HEK293 (cell line): ENCODE results near the gene MFAP3.

Experiments
- CTCF ChIA-PET: fragments of 350-600 bp; formaldehyde crosslinking; extraction: SDS; loops from one replicate; lab custom pipeline; 2021; ENCODE audit warnings: antibody characterized with exemption; lab: Yijun Ruan, JAX
- POLR2A ChIA-PET: fragments of 300-600 bp; formaldehyde crosslinking; extraction: SDS; loops from one replicate; lab custom pipeline; 2020; ENCODE audit warnings: antibody characterized with exemption, inconsistent platforms; lab: Yijun Ruan, JAX
- H3K27ac ChIP-seq: fragments of 200-500 bp; sonication (Bioruptor generic); 2 replicates; pipeline ENCODE4 v1.5.1; 2014; ENCODE audit warnings: low read depth, low read length, control low read depth, inconsistent platforms; ENCODE audit errors: extremely low read depth
- H3K36me3 ChIP-seq, 2 experiments: fragments of 200-500 bp in 1 of 2; sonication (Bioruptor generic) in 1 of 2; 1 replicate in 1 of 2; 2 replicates in 1 of 2; pipeline ENCODE4 v1.5.1; 2014 to 2017; ENCODE audit warnings: inconsistent platforms in 2 of 2, low read length in 2 of 2; ENCODE audit not compliant: control insufficient read depth in 2 of 2, insufficient read depth in 1 of 2
- H3K4me1 ChIP-seq: fragments of 200-500 bp; sonication (Bioruptor generic); 2 replicates; pipeline ENCODE4 v1.5.1; 2014; ENCODE audit warnings: mild to moderate bottlenecking, low read length, inconsistent platforms; ENCODE audit not compliant: control insufficient read depth, insufficient read depth
- H3K4me3 ChIP-seq: 2 replicates; pipeline ENCODE4 v1.5.1; 2011; ENCODE audit warnings: low read depth, mild to moderate bottlenecking, control low read depth, low read length, moderate library complexity
- H3K9me3 ChIP-seq: fragments of 200-500 bp; sonication (Bioruptor generic); 2 replicates; pipeline ENCODE4 v1.5.1; 2014; ENCODE audit warnings: low read depth, low read length, inconsistent platforms; ENCODE audit not compliant: control insufficient read depth, insufficient read depth
- SP7 ChIP-seq: fragments of 450-650 bp; formaldehyde crosslinking; IDR thresholded peaks from 2 replicates; pipeline ENCODE4 v1.5.1; 2016; ENCODE audit warnings: missing biosample characterization, missing genetic modification characterization
- ZIC2 ChIP-seq: fragments of 450-650 bp; formaldehyde crosslinking; IDR thresholded peaks from 2 replicates; pipeline ENCODE4 v1.5.1; 2016; ENCODE audit warnings: missing biosample characterization, missing genetic modification characterization
- ZNF37A ChIP-seq: fragments of 450-650 bp; IDR thresholded peaks from 2 replicates; pipeline ENCODE4 v1.5.1; 2018; ENCODE audit warnings: missing biosample characterization, missing genetic modification characterization
- ZNF76 ChIP-seq: fragments of 450-650 bp; formaldehyde crosslinking; IDR thresholded peaks from 2 replicates; pipeline ENCODE4; 2016; ENCODE audit warnings: low read depth, missing biosample characterization, missing genetic modification characterization, borderline replicate concordance
- TF ChIP-seq, protein P1 (sequence below): fragments of 450-650 bp; formaldehyde crosslinking; IDR thresholded peaks from 2 replicates; pipeline ENCODE4 v1.5.1; 2016; ENCODE audit warnings: missing biosample characterization, missing genetic modification characterization
- TF ChIP-seq, protein P2 (sequence below): fragments of 450-650 bp; formaldehyde crosslinking; IDR thresholded peaks from 2 replicates; pipeline ENCODE4 v1.5.1; 2017; ENCODE audit warnings: missing biosample characterization, missing genetic modification characterization
- TF ChIP-seq, protein P3 (sequence below): fragments of 450-650 bp; formaldehyde crosslinking; IDR thresholded peaks from 2 replicates; pipeline ENCODE4 v1.5.1; 2016; ENCODE audit warnings: missing biosample characterization, missing genetic modification characterization, low read depth

Gene MFAP3

DNA sequence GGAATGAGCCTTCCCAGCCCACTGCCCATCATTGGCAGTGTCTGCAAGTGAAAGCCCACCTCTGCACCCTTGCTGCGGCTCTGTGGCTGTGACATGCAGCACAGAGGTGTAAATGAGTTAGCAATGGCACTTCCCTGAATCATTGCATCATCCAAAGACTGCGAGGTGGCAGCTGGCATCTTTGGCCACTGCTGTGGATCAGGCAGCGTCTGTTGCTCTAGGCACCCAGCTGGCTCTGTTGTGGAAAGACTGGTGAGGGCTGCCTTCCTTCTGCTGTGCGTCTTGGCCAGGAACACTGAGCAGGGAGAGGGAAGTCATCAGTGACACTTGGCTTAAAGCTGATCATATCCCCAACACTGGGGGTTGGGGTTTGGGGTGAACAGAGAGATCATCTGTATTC lies 64.5 kb downstream of the MFAP3 start:
- TF ChIP-seq ZNF76 (no peak), ZNF37A (no peak), ZIC2 (tag by site-specific recombination) (0 out of 2 replicates have a peak, but pooled peaks have one; percentile 42), SP7 (tag by site-specific recombination) (no peak)
- TF ChIP-seq, protein P1, sequence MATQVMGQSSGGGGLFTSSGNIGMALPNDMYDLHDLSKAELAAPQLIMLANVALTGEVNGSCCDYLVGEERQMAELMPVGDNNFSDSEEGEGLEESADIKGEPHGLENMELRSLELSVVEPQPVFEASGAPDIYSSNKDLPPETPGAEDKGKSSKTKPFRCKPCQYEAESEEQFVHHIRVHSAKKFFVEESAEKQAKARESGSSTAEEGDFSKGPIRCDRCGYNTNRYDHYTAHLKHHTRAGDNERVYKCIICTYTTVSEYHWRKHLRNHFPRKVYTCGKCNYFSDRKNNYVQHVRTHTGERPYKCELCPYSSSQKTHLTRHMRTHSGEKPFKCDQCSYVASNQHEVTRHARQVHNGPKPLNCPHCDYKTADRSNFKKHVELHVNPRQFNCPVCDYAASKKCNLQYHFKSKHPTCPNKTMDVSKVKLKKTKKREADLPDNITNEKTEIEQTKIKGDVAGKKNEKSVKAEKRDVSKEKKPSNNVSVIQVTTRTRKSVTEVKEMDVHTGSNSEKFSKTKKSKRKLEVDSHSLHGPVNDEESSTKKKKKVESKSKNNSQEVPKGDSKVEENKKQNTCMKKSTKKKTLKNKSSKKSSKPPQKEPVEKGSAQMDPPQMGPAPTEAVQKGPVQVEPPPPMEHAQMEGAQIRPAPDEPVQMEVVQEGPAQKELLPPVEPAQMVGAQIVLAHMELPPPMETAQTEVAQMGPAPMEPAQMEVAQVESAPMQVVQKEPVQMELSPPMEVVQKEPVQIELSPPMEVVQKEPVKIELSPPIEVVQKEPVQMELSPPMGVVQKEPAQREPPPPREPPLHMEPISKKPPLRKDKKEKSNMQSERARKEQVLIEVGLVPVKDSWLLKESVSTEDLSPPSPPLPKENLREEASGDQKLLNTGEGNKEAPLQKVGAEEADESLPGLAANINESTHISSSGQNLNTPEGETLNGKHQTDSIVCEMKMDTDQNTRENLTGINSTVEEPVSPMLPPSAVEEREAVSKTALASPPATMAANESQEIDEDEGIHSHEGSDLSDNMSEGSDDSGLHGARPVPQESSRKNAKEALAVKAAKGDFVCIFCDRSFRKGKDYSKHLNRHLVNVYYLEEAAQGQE, result no peak
- TF ChIP-seq, protein P2, sequence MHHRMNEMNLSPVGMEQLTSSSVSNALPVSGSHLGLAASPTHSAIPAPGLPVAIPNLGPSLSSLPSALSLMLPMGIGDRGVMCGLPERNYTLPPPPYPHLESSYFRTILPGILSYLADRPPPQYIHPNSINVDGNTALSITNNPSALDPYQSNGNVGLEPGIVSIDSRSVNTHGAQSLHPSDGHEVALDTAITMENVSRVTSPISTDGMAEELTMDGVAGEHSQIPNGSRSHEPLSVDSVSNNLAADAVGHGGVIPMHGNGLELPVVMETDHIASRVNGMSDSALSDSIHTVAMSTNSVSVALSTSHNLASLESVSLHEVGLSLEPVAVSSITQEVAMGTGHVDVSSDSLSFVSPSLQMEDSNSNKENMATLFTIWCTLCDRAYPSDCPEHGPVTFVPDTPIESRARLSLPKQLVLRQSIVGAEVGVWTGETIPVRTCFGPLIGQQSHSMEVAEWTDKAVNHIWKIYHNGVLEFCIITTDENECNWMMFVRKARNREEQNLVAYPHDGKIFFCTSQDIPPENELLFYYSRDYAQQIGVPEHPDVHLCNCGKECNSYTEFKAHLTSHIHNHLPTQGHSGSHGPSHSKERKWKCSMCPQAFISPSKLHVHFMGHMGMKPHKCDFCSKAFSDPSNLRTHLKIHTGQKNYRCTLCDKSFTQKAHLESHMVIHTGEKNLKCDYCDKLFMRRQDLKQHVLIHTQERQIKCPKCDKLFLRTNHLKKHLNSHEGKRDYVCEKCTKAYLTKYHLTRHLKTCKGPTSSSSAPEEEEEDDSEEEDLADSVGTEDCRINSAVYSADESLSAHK, result no peak
- TF ChIP-seq, protein P3, sequence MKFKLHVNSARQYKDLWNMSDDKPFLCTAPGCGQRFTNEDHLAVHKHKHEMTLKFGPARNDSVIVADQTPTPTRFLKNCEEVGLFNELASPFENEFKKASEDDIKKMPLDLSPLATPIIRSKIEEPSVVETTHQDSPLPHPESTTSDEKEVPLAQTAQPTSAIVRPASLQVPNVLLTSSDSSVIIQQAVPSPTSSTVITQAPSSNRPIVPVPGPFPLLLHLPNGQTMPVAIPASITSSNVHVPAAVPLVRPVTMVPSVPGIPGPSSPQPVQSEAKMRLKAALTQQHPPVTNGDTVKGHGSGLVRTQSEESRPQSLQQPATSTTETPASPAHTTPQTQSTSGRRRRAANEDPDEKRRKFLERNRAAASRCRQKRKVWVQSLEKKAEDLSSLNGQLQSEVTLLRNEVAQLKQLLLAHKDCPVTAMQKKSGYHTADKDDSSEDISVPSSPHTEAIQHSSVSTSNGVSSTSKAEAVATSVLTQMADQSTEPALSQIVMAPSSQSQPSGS (tag by site-specific recombination), result no peak
- Histone ChIP-seq H3K4me3 (no peak overlapping the region), H3K4me1 (no peaks in the 10 kb centered on the region), H3K9me3 (no peaks in the 10 kb centered on the region), H3K36me3 (no peaks in the 10 kb centered on the region), H3K27ac (no peak overlapping the region)
- ChIA-PET CTCF (interaction anchor here (0.5 to 1.2 kb wide), 3 partner anchors 31 to 302 kb away, joined by 3 to 5 read pairs (median 4); no protein-coding TSS in a partner anchor), POLR2A (no interaction called here)
